ENCODE results near the gene PIAS2. TPM values are rescaled to one million over a fixed set of nuclear protein-coding genes. Genes with fewer than 3 reads are reported as not detected.
"Not testable (repeated sequence)": the region's sequence is repeated elsewhere in the genome, so short reads cannot be mapped to it uniquely, and the experiment has no call there.

Gene PIAS2
- total RNA-seq, 1 donor from 2014 or later: 24.3 TPM

DNA sequence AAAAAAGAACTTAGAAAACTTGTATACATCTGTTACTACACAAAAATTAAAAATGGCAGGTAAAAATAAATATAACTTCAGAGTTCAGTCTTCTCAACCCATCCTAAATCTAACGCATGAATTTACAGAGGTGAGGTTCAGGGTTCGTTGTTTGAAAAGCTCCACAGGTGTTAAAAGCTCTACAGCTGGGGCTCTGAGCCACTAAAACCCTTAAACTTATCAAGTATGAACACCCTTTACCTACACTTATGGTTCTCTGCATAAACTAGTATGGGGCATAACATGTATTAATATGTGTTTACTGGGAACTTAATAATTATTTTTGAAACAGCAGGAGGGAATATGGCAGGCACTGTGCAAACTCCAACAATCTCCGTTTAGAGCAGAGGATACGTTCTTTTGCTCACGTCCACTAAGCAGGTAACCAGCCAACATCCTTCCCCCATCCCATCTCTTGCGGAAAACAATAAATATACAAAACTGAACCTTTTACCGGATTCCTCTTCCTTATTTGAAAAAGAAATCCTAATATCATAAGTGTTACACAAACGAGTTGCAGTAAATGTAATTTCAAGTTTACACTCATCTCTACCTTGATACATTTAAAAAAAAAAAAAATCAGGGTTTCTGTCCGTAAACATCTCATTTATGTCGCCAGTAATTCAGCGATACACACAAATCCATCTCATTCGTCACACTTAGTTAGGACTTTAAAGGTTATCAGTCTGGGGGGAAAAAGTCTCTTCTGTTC is 1.3 kb downstream of the PIAS2 start:
- intact Hi-C loops (cut with DNase I): loop anchor here (10.0 kb wide), 1 partner anchor 651 kb away; no protein-coding TSS in a partner anchor
- DNase-seq (ENCODE audit: missing footprints): no peak
- no peak for ATAC-seq

- no peak for DNase-seq (ENCODE audit: missing footprints)
- intact Hi-C loops (cut with DNase I): loop anchor here (10.0 kb wide), 1 partner anchor 646 kb away; no protein-coding TSS in a partner anchor
- ATAC-seq: no peak
Observed at GRCh38 chr18:46910856-46911255, 6.5 kb downstream of the PIAS2 start.

DNA sequence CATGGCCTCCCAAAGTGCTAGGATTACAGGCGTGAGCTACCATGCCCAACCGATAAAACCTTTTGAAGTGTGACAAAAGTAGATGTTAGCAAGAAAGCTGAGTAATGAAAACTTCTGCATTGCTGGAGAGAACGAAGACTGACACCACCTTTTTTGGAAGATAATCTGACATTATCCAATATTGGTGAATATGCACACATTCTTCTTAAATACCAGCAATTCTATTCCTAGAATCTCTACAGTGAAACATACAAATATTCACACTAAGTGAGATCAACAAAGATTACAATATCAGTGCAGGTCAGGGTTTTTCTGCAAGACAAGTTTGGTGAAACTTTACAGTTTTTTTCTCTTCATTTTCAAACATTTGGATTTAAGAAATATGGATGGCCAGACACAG is 7.8 kb downstream of the PIAS2 start:
- no peak for ATAC-seq
- no peak for DNase-seq (ENCODE audit: missing footprints)
- intact Hi-C loops (cut with DNase I): no loop called here

GRCh38 chr18:46903406-46903805 is 13.9 kb downstream of the PIAS2 start:
- ATAC-seq (no peak), DNase-seq (ENCODE audit: missing footprints) (no peak)
- intact Hi-C loops (cut with DNase I): no loop called here

- no peak for DNase-seq (ENCODE audit: missing footprints)
Observed at GRCh38 chr18:46899274-46899948, 17.9 kb downstream of the PIAS2 start.

DNA sequence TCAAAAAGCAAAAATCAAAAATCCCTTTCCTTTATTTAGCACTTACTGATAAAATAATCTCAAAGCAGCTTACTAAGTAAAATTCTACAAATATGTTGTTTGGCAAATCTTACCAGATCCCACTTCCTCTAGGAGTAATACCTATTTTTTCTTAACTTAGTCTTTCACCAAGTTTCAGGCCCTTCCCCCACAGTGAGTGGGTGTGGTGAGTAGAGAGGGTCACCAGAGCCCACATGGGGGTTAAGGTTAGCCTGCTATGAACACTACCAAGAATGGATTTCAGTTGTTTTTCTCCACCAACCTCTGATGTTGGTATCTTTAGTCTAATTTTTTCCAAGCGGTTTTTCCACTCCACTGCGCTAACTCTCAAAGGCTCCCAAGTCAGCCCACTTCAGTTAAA is 23.2 kb downstream of the PIAS2 start:
- no peak for DNase-seq (ENCODE audit: missing footprints)

More at GRCh38 chr18:46899274-46899948, 17.9 kb downstream of the PIAS2 start:
- no peak for ATAC-seq
- intact Hi-C loops (cut with DNase I): no loop called here

DNA sequence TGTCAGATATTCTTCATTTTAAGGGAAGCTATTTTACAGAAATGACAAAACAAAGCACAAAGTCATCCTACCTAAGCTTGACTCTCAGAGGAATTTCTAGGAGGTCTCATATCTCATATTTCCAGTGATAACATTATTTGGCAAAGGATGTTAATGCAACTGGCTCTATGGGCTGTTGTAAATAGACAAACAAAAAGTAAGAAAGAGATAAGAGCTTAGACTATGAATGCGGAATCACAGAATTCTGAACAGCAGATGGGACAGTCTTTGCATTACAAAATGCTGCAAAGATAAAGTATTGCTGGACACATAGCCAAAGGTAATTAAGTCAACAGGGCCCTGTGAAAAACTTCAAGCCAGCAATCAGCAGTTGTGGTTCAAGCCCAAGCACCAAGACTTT is 23.9 kb downstream of the PIAS2 start:
- intact Hi-C loops (cut with DNase I): no loop called here
- ATAC-seq: no peak
- no peak for DNase-seq (ENCODE audit: missing footprints)

More for the DNA sequence above, 23.2 kb downstream of the PIAS2 start:
- no peak for ATAC-seq
- intact Hi-C loops (cut with DNase I): no loop called here

- ATAC-seq (no peak), DNase-seq (ENCODE audit: missing footprints) (no peak)
- intact Hi-C loops (cut with DNase I): no loop called here
Observed at GRCh38 chr18:46892842-46893241, 24.5 kb downstream of the PIAS2 start.

DNA sequence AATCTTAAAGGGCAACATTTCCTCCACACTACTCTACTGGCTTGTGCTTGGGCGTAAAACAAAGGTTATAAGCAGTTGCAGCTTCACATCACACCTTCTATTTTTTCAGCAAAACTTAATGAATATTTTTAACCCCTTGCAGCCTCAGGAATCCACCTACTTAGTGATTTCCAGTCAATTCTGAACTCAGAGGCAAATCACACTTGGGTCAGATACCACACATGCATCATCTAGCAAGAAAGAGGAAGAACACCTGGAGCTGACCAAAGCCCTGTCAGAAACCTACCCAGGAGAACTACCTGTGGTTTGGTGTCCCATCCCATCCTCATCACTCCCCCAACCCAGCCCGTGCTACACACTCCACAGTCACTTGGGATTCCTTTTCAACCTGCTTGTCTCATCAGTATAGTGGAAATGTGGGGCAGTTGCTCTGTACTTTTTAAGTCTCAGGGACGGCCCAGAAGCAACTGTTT is 25.5 kb downstream of the PIAS2 start:
- DNase-seq (ENCODE audit: missing footprints): no peak
- ATAC-seq: no peak
- intact Hi-C loops (cut with DNase I): no loop called here

- DNase-seq (ENCODE audit: missing footprints) (no peak), ATAC-seq (no peak)
- intact Hi-C loops (cut with DNase I): no loop called here
Observed at GRCh38 chr18:46888965-46889364, 28.3 kb downstream of the PIAS2 start.

- intact Hi-C loops (cut with DNase I): no loop called here
- no peak for ATAC-seq
- DNase-seq (ENCODE audit: missing footprints): no peak
Observed at GRCh38 chr18:46886893-46887292, 30.4 kb downstream of the PIAS2 start.

DNA sequence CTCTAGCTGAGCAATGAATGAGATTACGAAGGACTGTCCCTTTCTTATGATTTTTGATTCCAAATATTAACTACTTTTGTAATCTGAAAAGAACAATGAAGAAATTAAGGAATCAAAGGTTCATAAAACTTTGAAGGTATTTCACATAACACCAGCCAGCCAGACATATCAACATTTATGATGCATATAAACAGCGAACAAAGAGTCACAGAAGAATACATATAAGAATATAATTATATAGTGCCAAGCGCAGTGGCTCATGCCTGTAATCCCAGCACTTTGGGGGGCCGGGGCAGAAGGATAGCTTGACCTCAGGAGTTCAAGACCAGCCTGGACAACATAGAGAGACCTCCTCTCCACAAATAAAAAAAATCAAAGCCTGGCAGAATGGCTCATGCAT is 34.1 kb downstream of the PIAS2 start:
- DNase-seq (ENCODE audit: missing footprints) (no peak), ATAC-seq (no peak)
- intact Hi-C loops (cut with DNase I): no loop called here

DNA sequence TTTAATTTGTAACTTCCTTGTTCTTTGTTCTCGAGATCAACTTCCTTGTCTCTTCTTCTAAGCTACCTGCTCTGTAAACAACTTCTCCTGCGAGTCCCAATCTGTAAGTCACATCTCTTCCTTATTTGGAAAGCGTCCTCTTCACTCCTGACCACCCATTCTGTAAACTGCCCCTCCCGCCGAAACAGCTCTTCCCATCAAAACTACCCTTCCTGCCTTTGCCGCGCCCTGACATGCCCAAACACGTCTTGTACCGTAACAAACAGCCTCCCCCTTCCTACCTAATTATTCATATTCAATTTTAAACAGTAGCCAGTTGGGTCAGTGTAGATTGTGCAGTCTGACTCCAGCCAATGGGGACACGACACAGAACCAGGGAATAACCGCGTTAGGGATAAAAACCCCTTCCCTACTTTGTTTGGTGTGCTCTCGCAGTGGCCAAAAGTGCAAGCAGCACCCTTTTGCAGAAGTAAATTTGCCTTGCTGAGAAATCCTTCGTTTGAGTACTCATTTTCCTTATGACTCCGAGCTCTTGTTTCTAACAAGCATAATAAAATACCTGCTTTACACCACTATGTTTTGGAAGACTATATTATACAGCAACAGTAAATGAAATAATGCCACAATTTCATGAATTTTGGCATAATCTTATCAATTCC is 39.8 kb downstream of the PIAS2 start:
- intact Hi-C loops (cut with DNase I): no loop called here
- no peak for DNase-seq (ENCODE audit: missing footprints)
- ATAC-seq: no peak

DNA sequence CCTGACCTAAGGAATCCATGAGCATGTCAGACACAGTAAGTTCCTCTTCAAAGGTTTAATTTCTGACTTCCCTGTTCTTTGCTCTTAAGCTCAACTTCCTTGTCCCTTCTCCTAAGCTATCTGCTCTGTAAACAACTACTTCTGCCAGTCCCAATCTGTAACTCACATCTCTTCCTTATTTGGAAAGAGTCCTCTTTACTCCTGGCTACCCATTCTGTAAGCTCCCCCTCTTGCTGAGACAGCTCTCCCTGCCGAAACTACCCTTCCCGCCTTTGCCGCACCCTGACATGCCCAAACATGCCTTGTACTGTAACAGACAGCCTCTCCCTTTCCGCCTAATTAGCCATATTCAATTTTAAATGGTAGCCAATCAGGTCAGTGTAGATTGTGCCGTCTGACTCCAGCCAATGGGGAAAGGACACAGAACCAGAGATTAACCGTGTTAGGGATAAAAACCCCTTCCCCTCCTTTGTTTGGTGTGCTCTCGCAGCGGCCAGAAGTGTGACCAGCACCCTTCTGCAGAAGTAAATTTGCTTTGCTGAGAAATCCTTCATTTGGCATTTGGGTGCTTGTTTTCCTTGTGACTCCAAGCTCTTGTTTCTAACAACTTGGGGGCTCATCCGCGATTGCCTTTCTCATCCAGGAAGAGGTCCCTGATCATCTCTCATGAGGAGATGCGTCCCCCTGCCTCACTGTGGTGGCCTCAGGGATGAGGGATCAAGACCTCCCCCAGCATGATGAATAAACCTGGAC is 49.0 kb downstream of the PIAS2 start:
- ATAC-seq: no peak
- DNase-seq (ENCODE audit: missing footprints): no peak
- intact Hi-C loops (cut with DNase I): no loop called here

- intact Hi-C loops (cut with DNase I): no loop called here
- DNase-seq (ENCODE audit: missing footprints) (no peak), ATAC-seq (no peak)
Observed at GRCh38 chr18:46867367-46868143, 49.8 kb downstream of the PIAS2 start.

GRCh38 chr18:46866523-46866922 is 50.8 kb downstream of the PIAS2 start:
- no peak for DNase-seq (ENCODE audit: missing footprints)

GRCh38 chr18:46865245-46865644 is 52.1 kb downstream of the PIAS2 start:
- ATAC-seq; DNase-seq (ENCODE audit: missing footprints); intact Hi-C loops (cut with DNase I): not testable (repeated sequence)

More at GRCh38 chr18:46866523-46866922, 50.8 kb downstream of the PIAS2 start:
- ATAC-seq: no peak
- intact Hi-C loops (cut with DNase I): no loop called here

DNA sequence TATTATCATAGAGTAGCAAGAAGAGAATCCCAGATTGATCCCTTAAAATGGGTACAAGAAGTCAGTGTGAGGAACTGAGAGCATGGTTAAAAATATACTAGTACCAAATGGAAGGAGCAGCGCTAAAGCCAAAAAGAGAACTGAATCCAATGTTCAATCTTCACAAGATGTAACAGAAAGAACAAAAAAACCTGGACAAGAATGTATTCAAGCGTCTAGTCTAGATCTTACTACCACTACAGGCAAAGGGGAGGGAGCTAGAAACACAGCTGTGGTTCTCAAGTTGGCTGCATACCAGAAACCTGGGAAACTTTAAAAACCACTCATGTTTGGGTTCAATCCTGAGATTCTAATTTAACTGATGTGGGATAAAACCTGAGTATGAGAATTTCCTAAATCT is 57.5 kb downstream of the PIAS2 start:
- intact Hi-C loops (cut with DNase I): no loop called here
- no peak for ATAC-seq
- DNase-seq (ENCODE audit: missing footprints): no peak

Measured in Right ventricle myocardium inferior (tissue), 1 donor.